HepG2 (cell line): Measurements from ENCODE around the gene WNK1. TPM values are rescaled to one million over a fixed set of nuclear protein-coding genes. Genes with fewer than 3 reads are reported as not detected.
"Not testable (repeated sequence)": the region's sequence is repeated elsewhere in the genome, so short reads cannot be mapped to it uniquely, and the experiment has no call there.

Experiments
- ATAC-seq: fragments of 200-7000 bp; cut with Tn5 transposase; 3 replicates; pipeline ENCODE4 v1.9.1; 2020; ENCODE audit warnings: mild to moderate bottlenecking, moderate library complexity
- BruUV-seq: library from RNA; stranded (reverse); fragments of 400-500 nt; replicated peaks from 2 replicates; lab custom pipeline; 2021; lab: Mats Ljungman, UMichigan
- CTCF ChIA-PET: fragments of 300-600 bp; formaldehyde crosslinking; extraction: SDS; loops from one replicate; lab custom pipeline; 2021; ENCODE audit warnings: low total read pairs, inconsistent platforms, low intra/inter-chr PET ratio; lab: Yijun Ruan, JAX
- POLR2A ChIA-PET: fragments of 350-600 bp; sonication (Branson Sonifier 250); formaldehyde crosslinking; loops from one replicate; lab custom pipeline; 2020; ENCODE audit warnings: antibody characterized with exemption, inconsistent platforms; lab: Yijun Ruan, JAX
- DNase-seq: peaks from one replicate; pipeline ENCODE4 v3.0.0-alpha.2; 2015; ENCODE audit warnings: low spot score
- FAIRE-seq: peaks from 3 replicates; lab custom pipeline; 2011; peaks lifted over from hg19 to GRCh38; lab: Jason Lieb, UNC
- H2AFZ ChIP-seq: one replicate; pipeline ENCODE4 v1.6.1; 2011; ENCODE audit warnings: low read length, inconsistent platforms
- H3K27ac ChIP-seq: fragments of 300-600 bp; 3 replicates; pipeline ENCODE4 v1.8.0; 2011; ENCODE audit warnings: mixed run types, mild to moderate bottlenecking, mixed read lengths, low read length, inconsistent platforms; ENCODE audit not compliant: insufficient read depth; ENCODE audit errors: extremely low read length
- H3K27me3 ChIP-seq, 2 experiments: fragments of 200-600 bp in 1 of 2; 2 replicates in 1 of 2; 3 replicates in 1 of 2; pipeline versions ENCODE4 v1.6.0 to v1.8.0; 2011; ENCODE audit warnings: low read length in 2 of 2, mild to moderate bottlenecking in 2 of 2, moderate library complexity in 2 of 2, inconsistent platforms in 1 of 2; ENCODE audit not compliant: insufficient read depth in 2 of 2, control insufficient read depth in 1 of 2
- H3K36me3 ChIP-seq, 2 experiments: fragments of 200-600 bp in 1 of 2; replicated peaks in 1 of 2; 2 replicates in 1 of 2; 3 replicates in 1 of 2; pipeline versions ENCODE4 v1.5.1 to v1.8.0; 2011; ENCODE audit warnings: low read length in 2 of 2, inconsistent platforms in 1 of 2; ENCODE audit not compliant: insufficient read depth in 2 of 2, control insufficient read depth in 1 of 2
- H3K4me1 ChIP-seq: 2 replicates; pipeline ENCODE4 v1.5.1; 2012; ENCODE audit warnings: low read length, inconsistent platforms; ENCODE audit not compliant: insufficient read depth
- H3K4me2 ChIP-seq: 2 replicates; pipeline ENCODE4 v1.6.0; 2011; ENCODE audit warnings: low read depth, low read length, inconsistent platforms
- H3K4me3 ChIP-seq, 3 experiments: fragments of 200-600 bp in 1 of 3; sonication (generic), shearing (Covaris generic) in 1 of 3; replicated peaks in 1 of 3; 2 replicates each; pipeline ENCODE4 v1.5.1; 2011 to 2016; ENCODE audit warnings: low read length in 3 of 3, inconsistent platforms in 2 of 3, low read depth in 2 of 3, mild to moderate bottlenecking in 2 of 3, control low read depth in 1 of 3, mixed read lengths in 1 of 3; ENCODE audit not compliant: insufficient read depth in 1 of 3
- H3K79me2 ChIP-seq: one replicate; pipeline ENCODE4 v1.6.1; 2011; ENCODE audit warnings: low read length, inconsistent platforms; ENCODE audit not compliant: insufficient read depth
- H3K9ac ChIP-seq: 2 replicates; pipeline ENCODE4 v1.6.0; 2011; ENCODE audit warnings: mild to moderate bottlenecking, low read depth, low read length, inconsistent platforms; ENCODE audit not compliant: insufficient read depth
- H3K9me3 ChIP-seq: 2 replicates; pipeline ENCODE4 v1.5.1; 2012; ENCODE audit warnings: mild to moderate bottlenecking, low read length
- H4K20me1 ChIP-seq: 2 replicates; pipeline ENCODE4 v1.6.0; 2011; ENCODE audit warnings: inconsistent platforms, mild to moderate bottlenecking, low read length, moderate library complexity; ENCODE audit not compliant: insufficient read depth
- ZBTB40 ChIP-seq, 2 experiments: fragments of 450-650 bp in 1 of 2; sonication (generic) in 1 of 2; formaldehyde crosslinking in 1 of 2; IDR thresholded peaks; 2 replicates each; pipeline versions ENCODE4 v1.6.1 to v1.8.0; 2016 to 2022; ENCODE audit warnings: antibody characterized with exemption in 1 of 2, mild to moderate bottlenecking in 1 of 2, missing genetic modification reagents in 1 of 2
- WGBS: methylation state at CpG from one replicate; pipeline ENCODE4 v1.1.6; 2017; ENCODE audit warnings: low lambda C conversion rate; 5-methylcytosine and 5-hydroxymethylcytosine counted together
- in situ Hi-C: cut with HindIII; loops from 2 replicates; pipeline ENCODE4 v1.10.0; 2017; ENCODE audit warnings: low pct_unique_long_range_greater_than_20kb; ENCODE audit not compliant: extremely low pct_ligation_motif_present
- intact Hi-C: fragments of 100-400 bp; cut with micrococcal nuclease; formaldehyde crosslinking; loops from one replicate; pipeline ENCODE4 v1.10.0; 2022; ENCODE audit not compliant: unreplicated experiment
- polyA plus RNA-seq, 8 experiments: library from polyadenylated mRNA; depleted of rRNA in 3 of 8; stranded (reverse) in 7 of 8; unstranded in 1 of 8; fragments of >200 nt; fragmentation: Illumina TruSeq in 4 of 8; extraction: Trizol in 4 of 8; gene quantifications; 2 replicates each; pipeline versions ENCODE4 v1.2.1 to v1.2.3, GENCODE V29; 2011 to 2016; ENCODE audit warnings: low read depth in 4 of 8, missing spikeins in 1 of 8, mixed read lengths in 1 of 8; ENCODE audit not compliant: insufficient read depth in 1 of 8
- total RNA-seq, 5 experiments: library from RNA; depleted of rRNA; stranded (reverse); fragments of >200 nt; fragmentation: Illumina TruSeq; extraction: Trizol; gene quantifications; 2 replicates each; pipeline ENCODE4 v1.2.3, GENCODE V29; 2016; ENCODE audit warnings: low read depth in 1 of 5

The WNK1 gene
- total and polyA plus RNA-seq, 2 of the 13 experiments (the other 11 are each of a cell fraction or from before 2014, with no cell fraction given) = 31.1 to 54.8 TPM

GRCh38 chr12:812950-813349, 60.6 kb downstream of the WNK1 start (continued):
- TF ChIP-seq ZBTB40 (IDR thresholded peaks at IDR 0.05) = no peak
- TF ChIP-seq ZBTB40 (CRISPR knock-in tag; IDR thresholded peaks at IDR 0.05) = no peak

- not testable (repeated sequence) for BruUV-seq
- H3K79me2 ChIP-seq = peaks cover 75% of the 10 kb centered on the region
These were observed 65.1 kb downstream of the WNK1 start for GRCh38 chr12:817456-817855.

More at GRCh38 chr12:817456-817855, 65.1 kb downstream of the WNK1 start:
- POLR2A ChIA-PET, H3K27ac ChIP-seq, H2AFZ ChIP-seq, H3K4me2 ChIP-seq, H3K9ac ChIP-seq, DNase-seq, H3K9me3 ChIP-seq, FAIRE-seq, H4K20me1 ChIP-seq, H3K4me1 ChIP-seq, ATAC-seq, H3K4me3 ChIP-seq, H3K27me3 ChIP-seq, CTCF ChIA-PET: not testable (repeated sequence)
- H3K36me3 ChIP-seq = peaks cover 2 to 37% of the 10 kb centered on the region in 2 experiments
- in situ Hi-C loops = loop anchor here (10.0 kb wide), 1 partner anchor 243 kb away; no protein-coding TSS in a partner anchor
- intact Hi-C loops = loop anchor here (5.0 kb wide), 2 partner anchors 65 to 275 kb away; partner anchors contain the start of gene WNK1
- WGBS = 86% methylated on average over 9 of the region's 9 CpGs
